SK-N-SH treated with all-trans-retinoic acid at 6 μM for 48 hours (cell line): Measurements from ENCODE around the gene GOSR2.

ENCODE experiments used
- ATAC-seq: fragments of 200-7000 bp; cut with Tn5 transposase; 3 replicates; pipeline ENCODE4 v1.9.1; 2020; ENCODE audit warnings: mild to moderate bottlenecking, moderate library complexity
- ARNTL ChIP-seq: fragments of 450-650 bp; formaldehyde crosslinking; IDR thresholded peaks from 2 replicates; pipeline ENCODE4 v1.5.0; 2020; ENCODE audit warnings: low read depth, mild to moderate bottlenecking, moderate library complexity, borderline replicate concordance
- CSDC2 ChIP-seq: fragments of 250-450 bp; sonication (Bioruptor Pico); IDR thresholded peaks from 2 replicates; pipeline ENCODE4 v1.5.0; 2020; ENCODE audit warnings: mild to moderate bottlenecking, moderate library complexity
- ESRRG ChIP-seq: fragments of 250-450 bp; sonication (Bioruptor Pico); IDR thresholded peaks from 2 replicates; pipeline ENCODE4 v1.6.1; 2021; ENCODE audit warnings: mild to moderate bottlenecking
- GLIS3 ChIP-seq: fragments of 250-450 bp; sonication (Bioruptor Pico); IDR thresholded peaks from 2 replicates; pipeline ENCODE4 v1.5.0; 2020; ENCODE audit warnings: mild to moderate bottlenecking, moderate library complexity
- OSR1 ChIP-seq: fragments of 250-450 bp; sonication (Bioruptor Pico); IDR thresholded peaks from 2 replicates; pipeline ENCODE4 v1.8.0; 2022; ENCODE audit warnings: moderate library complexity, mild to moderate bottlenecking, inconsistent platforms
- PPARA ChIP-seq: fragments of 250-450 bp; sonication (Bioruptor Pico); IDR thresholded peaks from 2 replicates; pipeline ENCODE4 v1.5.0; 2020; ENCODE audit warnings: mild to moderate bottlenecking, borderline replicate concordance
- TCF4 ChIP-seq: fragments of 250-450 bp; sonication (Bioruptor Pico); IDR thresholded peaks from 2 replicates; pipeline ENCODE4 v1.8.0; 2021; ENCODE audit warnings: mild to moderate bottlenecking, moderate library complexity, borderline replicate concordance
- TOX ChIP-seq: fragments of 250-450 bp; sonication (Bioruptor Pico); IDR thresholded peaks from 2 replicates; pipeline ENCODE4 v1.8.0; 2021; ENCODE audit warnings: mild to moderate bottlenecking, moderate library complexity, borderline replicate concordance
- ZC3H10 ChIP-seq: fragments of 250-450 bp; sonication (Bioruptor Pico); IDR thresholded peaks from 2 replicates; pipeline ENCODE4 v1.5.1; 2021; ENCODE audit warnings: mild to moderate bottlenecking, moderate library complexity
- ZFP3 ChIP-seq: fragments of 250-450 bp; sonication (Bioruptor Pico); IDR thresholded peaks from 2 replicates; pipeline ENCODE4 v1.5.0; 2020; ENCODE audit warnings: mild to moderate bottlenecking, moderate library complexity
- ZFP30 ChIP-seq: fragments of 450-650 bp; formaldehyde crosslinking; IDR thresholded peaks from 2 replicates; pipeline ENCODE4 v1.5.0; 2022; ENCODE audit warnings: mild to moderate bottlenecking, moderate library complexity
- ZNF565 ChIP-seq: fragments of 450-650 bp; formaldehyde crosslinking; conservative IDR thresholded peaks from 2 replicates; pipeline ENCODE4 v1.5.0; 2020; ENCODE audit warnings: low read depth, mild to moderate bottlenecking, moderate library complexity
- ZNF70 ChIP-seq: fragments of 450-650 bp; formaldehyde crosslinking; IDR thresholded peaks from 2 replicates; pipeline ENCODE4 v1.5.0; 2020; ENCODE audit warnings: mild to moderate bottlenecking, moderate library complexity
- ZNF8 ChIP-seq: fragments of 450-650 bp; formaldehyde crosslinking; IDR thresholded peaks from 2 replicates; pipeline ENCODE4 v1.5.0; 2020; ENCODE audit warnings: mild to moderate bottlenecking, moderate library complexity
- TF ChIP-seq, protein P1 (sequence below): fragments of 250-450 bp; sonication (Bioruptor Pico); IDR thresholded peaks from 2 replicates; pipeline ENCODE4 v1.5.0; 2020; ENCODE audit warnings: mild to moderate bottlenecking, moderate library complexity
- TF ChIP-seq, protein P2 (sequence below): fragments of 250-450 bp; sonication (Bioruptor Pico); IDR thresholded peaks from 2 replicates; pipeline ENCODE4 v1.5.1; 2021; ENCODE audit warnings: mild to moderate bottlenecking, moderate library complexity
- TF ChIP-seq, protein P3 (sequence below): fragments of 250-450 bp; sonication (Bioruptor Pico); IDR thresholded peaks from 2 replicates; pipeline ENCODE4 v1.8.0; 2020; ENCODE audit warnings: mild to moderate bottlenecking, moderate library complexity, borderline replicate concordance
- TF ChIP-seq, protein P4 (sequence below): fragments of 250-450 bp; sonication (Bioruptor Pico); IDR thresholded peaks from 2 replicates; pipeline ENCODE4 v1.8.0; 2021; ENCODE audit warnings: low read depth, mild to moderate bottlenecking, moderate library complexity, borderline replicate concordance

The GOSR2 gene

GRCh38 chr17:46889519-46889918 is 33.4 kb upstream of the GOSR2 start (continued):
- TF ChIP-seq, protein P1, sequence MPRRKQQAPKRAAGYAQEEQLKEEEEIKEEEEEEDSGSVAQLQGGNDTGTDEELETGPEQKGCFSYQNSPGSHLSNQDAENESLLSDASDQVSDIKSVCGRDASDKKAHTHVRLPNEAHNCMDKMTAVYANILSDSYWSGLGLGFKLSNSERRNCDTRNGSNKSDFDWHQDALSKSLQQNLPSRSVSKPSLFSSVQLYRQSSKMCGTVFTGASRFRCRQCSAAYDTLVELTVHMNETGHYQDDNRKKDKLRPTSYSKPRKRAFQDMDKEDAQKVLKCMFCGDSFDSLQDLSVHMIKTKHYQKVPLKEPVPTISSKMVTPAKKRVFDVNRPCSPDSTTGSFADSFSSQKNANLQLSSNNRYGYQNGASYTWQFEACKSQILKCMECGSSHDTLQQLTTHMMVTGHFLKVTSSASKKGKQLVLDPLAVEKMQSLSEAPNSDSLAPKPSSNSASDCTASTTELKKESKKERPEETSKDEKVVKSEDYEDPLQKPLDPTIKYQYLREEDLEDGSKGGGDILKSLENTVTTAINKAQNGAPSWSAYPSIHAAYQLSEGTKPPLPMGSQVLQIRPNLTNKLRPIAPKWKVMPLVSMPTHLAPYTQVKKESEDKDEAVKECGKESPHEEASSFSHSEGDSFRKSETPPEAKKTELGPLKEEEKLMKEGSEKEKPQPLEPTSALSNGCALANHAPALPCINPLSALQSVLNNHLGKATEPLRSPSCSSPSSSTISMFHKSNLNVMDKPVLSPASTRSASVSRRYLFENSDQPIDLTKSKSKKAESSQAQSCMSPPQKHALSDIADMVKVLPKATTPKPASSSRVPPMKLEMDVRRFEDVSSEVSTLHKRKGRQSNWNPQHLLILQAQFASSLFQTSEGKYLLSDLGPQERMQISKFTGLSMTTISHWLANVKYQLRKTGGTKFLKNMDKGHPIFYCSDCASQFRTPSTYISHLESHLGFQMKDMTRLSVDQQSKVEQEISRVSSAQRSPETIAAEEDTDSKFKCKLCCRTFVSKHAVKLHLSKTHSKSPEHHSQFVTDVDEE (CRISPR knock-in tag): no peak
- TF ChIP-seq ESRRG (CRISPR knock-in tag) (no peak), ZNF70 (CRISPR knock-in tag) (no peak), ZNF565 (CRISPR knock-in tag) (no peak), ZNF8 (no peak), TOX (CRISPR knock-in tag) (no peak)
- TF ChIP-seq, protein P2, sequence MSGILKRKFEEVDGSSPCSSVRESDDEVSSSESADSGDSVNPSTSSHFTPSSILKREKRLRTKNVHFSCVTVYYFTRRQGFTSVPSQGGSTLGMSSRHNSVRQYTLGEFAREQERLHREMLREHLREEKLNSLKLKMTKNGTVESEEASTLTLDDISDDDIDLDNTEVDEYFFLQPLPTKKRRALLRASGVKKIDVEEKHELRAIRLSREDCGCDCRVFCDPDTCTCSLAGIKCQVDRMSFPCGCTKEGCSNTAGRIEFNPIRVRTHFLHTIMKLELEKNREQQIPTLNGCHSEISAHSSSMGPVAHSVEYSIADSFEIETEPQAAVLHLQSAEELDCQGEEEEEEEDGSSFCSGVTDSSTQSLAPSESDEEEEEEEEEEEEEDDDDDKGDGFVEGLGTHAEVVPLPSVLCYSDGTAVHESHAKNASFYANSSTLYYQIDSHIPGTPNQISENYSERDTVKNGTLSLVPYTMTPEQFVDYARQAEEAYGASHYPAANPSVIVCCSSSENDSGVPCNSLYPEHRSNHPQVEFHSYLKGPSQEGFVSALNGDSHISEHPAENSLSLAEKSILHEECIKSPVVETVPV (CRISPR knock-in tag): no peak

GRCh38 chr17:46889992-46890564 is 32.9 kb upstream of the GOSR2 start:
- ATAC-seq: no peak; the same call in 2 of the 3 replicates
- no peak for TF ChIP-seq CSDC2 (CRISPR knock-in tag)
- TF ChIP-seq, all 23 proteins: peak for 0

GRCh38 chr17:46890638-46891037 is 32.3 kb upstream of the GOSR2 start:
- TF ChIP-seq TCF4 (no peak), ZC3H10 (no peak), TOX (CRISPR knock-in tag) (no peak), GLIS3 (CRISPR knock-in tag) (no peak), OSR1 (CRISPR knock-in tag) (no peak), PPARA (CRISPR knock-in tag) (no peak), ARNTL (CRISPR knock-in tag) (no peak), ZFP3 (CRISPR knock-in tag) (no peak), ZFP30 (CRISPR knock-in tag) (no peak), ESRRG (CRISPR knock-in tag) (no peak)
- TF ChIP-seq, protein P2 (CRISPR knock-in tag): no peak
- TF ChIP-seq, protein P3, sequence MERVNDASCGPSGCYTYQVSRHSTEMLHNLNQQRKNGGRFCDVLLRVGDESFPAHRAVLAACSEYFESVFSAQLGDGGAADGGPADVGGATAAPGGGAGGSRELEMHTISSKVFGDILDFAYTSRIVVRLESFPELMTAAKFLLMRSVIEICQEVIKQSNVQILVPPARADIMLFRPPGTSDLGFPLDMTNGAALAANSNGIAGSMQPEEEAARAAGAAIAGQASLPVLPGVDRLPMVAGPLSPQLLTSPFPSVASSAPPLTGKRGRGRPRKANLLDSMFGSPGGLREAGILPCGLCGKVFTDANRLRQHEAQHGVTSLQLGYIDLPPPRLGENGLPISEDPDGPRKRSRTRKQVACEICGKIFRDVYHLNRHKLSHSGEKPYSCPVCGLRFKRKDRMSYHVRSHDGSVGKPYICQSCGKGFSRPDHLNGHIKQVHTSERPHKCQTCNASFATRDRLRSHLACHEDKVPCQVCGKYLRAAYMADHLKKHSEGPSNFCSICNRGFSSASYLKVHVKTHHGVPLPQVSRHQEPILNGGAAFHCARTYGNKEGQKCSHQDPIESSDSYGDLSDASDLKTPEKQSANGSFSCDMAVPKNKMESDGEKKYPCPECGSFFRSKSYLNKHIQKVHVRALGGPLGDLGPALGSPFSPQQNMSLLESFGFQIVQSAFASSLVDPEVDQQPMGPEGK (CRISPR knock-in tag): no peak
- TF ChIP-seq, protein P4, sequence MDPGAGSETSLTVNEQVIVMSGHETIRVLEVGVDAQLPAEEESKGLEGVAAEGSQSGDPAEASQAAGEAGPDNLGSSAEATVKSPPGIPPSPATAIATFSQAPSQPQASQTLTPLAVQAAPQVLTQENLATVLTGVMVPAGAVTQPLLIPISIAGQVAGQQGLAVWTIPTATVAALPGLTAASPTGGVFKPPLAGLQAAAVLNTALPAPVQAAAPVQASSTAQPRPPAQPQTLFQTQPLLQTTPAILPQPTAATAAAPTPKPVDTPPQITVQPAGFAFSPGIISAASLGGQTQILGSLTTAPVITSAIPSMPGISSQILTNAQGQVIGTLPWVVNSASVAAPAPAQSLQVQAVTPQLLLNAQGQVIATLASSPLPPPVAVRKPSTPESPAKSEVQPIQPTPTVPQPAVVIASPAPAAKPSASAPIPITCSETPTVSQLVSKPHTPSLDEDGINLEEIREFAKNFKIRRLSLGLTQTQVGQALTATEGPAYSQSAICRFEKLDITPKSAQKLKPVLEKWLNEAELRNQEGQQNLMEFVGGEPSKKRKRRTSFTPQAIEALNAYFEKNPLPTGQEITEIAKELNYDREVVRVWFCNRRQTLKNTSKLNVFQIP (CRISPR knock-in tag): no peak
- TF ChIP-seq, protein P1 (CRISPR knock-in tag): no peak
- TF ChIP-seq, all 23 proteins: peak for 0

More at GRCh38 chr17:46890638-46891037, 32.3 kb upstream of the GOSR2 start:
- ATAC-seq: no peak
